ENCODE results near the gene CIAO3.

Gene CIAO3

DNA sequence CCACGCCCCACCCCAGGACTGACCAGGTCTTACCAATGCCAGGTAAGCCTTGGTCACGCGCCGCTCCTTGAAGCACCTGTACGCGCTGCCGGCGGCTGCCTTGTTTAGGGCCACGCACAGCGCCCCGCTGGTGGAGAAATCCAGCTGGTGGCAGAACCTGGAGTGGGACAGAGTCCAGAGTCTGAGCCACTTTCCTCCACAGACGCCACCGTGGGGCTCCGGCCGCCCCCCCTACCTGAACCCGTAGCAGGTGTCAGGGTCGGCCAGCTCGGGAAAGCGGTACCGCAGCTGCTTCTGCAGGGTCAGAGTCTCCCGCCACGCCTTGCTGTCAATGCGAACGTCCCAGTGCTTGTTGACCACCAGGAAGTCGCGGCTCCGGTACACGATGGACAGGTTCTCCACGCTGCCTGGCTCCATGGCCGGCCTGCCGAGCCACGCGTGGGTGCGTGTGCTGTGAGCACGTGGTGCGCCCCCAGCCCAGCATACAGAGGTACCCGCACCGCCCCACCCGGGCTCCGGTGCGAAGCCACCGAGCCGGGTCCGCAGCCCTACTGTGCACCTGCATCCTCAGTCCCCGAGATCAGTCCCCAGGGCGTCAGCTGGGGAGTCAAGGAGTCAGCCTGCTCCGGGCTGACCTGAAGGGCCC is 46.6 kb upstream of the CIAO3 start:
- TF ChIP-seq, protein P1, sequence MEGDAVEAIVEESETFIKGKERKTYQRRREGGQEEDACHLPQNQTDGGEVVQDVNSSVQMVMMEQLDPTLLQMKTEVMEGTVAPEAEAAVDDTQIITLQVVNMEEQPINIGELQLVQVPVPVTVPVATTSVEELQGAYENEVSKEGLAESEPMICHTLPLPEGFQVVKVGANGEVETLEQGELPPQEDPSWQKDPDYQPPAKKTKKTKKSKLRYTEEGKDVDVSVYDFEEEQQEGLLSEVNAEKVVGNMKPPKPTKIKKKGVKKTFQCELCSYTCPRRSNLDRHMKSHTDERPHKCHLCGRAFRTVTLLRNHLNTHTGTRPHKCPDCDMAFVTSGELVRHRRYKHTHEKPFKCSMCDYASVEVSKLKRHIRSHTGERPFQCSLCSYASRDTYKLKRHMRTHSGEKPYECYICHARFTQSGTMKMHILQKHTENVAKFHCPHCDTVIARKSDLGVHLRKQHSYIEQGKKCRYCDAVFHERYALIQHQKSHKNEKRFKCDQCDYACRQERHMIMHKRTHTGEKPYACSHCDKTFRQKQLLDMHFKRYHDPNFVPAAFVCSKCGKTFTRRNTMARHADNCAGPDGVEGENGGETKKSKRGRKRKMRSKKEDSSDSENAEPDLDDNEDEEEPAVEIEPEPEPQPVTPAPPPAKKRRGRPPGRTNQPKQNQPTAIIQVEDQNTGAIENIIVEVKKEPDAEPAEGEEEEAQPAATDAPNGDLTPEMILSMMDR (conservative IDR thresholded peaks at IDR 0.05; ENCODE audit: low read depth), result no peak
- peak overlapping the region; percentile 73 for H3K27ac ChIP-seq
- CTCF ChIA-PET, result interaction anchor here (1.0 kb wide), 3 partner anchors 46 to 76 kb away, joined by 3 read pairs; no protein-coding TSS in a partner anchor
- DNase-seq (ENCODE audit: low spot score), result no peak
- POLR2A ChIA-PET (ENCODE audit: low non-redundant PET), result interaction anchor here (0.7 kb wide), 1 partner anchor 26 kb away, joined by 4 read pairs; no protein-coding TSS in a partner anchor

DNA sequence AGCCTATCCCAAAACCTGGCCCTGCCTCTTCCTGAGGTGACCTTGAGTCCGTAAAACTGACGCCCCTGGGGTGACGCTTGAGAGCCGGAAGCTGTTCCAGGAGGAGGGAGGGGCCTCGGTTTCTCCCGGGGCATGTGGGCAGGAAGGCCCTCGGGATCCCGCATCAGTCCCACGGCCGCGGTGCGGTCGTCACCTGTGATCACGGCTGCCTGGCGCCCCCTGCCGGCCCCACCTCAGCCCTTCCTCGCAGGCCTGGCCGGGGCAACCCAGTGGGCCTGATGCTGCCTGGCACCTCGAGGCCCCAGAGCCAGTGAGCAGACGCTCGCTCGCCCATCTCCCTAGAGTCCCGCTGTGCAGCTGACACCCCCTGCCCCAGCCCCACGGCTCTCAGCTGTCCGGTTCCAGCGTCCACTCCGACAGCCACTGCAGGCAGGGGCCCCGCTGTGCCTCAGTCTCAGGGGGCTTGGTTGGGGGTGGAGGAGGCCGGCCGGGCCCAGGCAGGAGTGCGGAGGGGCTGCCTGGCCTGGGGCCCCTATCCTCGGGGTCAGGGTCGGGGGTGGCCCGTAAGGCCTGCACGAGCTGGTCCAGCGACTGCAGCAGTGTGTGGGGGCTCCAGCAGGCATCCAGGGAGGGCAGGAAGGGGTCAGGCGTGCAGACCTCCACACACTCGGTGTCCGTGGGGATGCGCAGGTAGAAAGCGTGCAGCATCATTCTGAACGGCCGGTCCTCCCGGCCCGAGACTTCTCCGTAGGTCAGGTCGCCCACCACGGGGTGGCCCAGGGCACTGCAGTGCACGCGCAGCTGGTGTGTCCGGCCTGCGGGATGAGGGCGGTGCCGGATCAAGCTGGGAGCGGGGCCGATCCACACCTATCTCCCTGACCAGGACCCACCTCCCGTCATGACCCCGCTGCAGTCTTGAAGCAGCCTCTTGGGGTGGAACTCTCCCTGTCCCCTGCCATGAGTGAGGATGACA is 45.1 kb upstream of the CIAO3 start:
- DNase-seq (ENCODE audit: low spot score), result peak; percentile 48
- ChIA-PET POLR2A (ENCODE audit: low non-redundant PET) (interaction anchor here (0.6 kb wide), 1 partner anchor 74 kb away, joined by 3 read pairs; no protein-coding TSS in a partner anchor), CTCF (interaction anchor here (0.6 to 2.1 kb wide), 24 partner anchors 10 to 1006 kb away, joined by 3 to 18 read pairs (median 5); partner anchors contain the start of genes CIAO3, HAGHL, METRN and MSLN)
- TF ChIP-seq, protein P1 (conservative IDR thresholded peaks at IDR 0.05; ENCODE audit: low read depth), result peak; percentile 86
- H3K27ac ChIP-seq, result peak overlapping the region; percentile 76

DNA sequence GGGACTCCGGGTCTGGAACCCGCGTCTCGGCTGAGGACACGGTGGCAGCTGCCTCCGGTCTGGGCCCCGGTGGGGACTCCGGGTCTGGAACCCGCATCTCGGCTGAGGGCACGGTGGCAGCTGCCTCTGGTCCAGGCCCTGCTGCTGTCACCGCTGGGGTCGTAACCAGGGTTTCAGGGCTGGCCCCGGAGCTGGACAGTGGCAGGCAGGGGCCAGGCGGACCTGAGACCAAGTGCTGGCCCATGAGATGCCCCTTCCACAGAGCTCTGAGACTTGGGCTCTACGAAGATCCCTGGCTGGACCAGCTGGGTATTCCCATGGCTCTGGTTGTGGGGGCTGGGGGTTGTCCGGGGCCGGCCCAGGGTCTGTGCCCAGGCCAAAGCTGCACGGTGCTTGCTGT is 43.6 kb upstream of the CIAO3 start:
- TF ChIP-seq, protein P1 (conservative IDR thresholded peaks at IDR 0.05; ENCODE audit: low read depth), result no peak
- H3K27ac ChIP-seq, result peak overlapping the region; percentile 76
- ChIA-PET POLR2A (ENCODE audit: low non-redundant PET) (no interaction called here), CTCF (interaction anchor here (0.6 to 2.1 kb wide), 14 partner anchors 10 to 77 kb away, joined by 3 to 18 read pairs (median 4); partner anchors contain the start of genes ANTKMT, CIAO3, HAGHL and METRN)
- no peak for DNase-seq (ENCODE audit: low spot score)

DNA sequence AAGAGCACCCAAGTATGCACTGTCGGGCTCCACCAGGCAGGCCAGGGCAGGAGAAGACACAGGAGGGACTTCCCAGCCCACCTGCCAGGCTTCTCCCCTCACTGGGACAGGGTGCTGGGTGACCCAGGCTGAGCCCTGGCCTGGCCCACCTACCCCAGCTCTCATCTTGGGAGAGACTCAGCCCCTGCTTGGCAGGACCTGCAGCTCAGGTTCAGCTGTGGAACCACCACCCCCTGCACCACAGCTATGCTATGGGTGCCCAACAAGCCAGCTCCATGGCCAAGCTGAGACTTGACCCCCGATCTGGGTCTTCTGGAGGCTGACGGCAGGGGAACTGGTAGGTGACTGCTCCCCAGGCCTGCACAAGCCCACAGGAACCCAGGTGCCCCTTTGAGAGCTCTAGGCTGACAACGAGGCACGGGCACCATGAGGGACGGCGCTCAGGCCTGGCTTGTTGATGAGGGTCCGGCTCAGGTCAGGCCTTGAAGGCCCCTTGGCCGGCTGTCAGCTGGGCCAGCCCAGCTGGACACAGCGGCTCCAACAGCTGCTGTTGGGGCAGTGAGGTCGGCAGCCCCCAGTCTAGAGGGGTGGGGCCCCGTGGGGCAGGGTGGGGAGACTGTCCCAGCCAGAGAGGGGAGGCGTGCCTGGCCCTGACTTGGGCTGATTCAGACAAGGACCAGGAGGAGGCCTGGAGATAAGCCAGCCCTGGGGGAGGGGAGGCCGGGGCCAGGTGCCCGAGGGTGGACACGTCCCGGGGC is 42.8 kb upstream of the CIAO3 start:
- TF ChIP-seq, protein P1 (conservative IDR thresholded peaks at IDR 0.05; ENCODE audit: low read depth), result no peak
- POLR2A ChIA-PET (ENCODE audit: low non-redundant PET), result interaction anchor here (0.6 to 0.7 kb wide), 2 partner anchors 48 to 49 kb away, joined by 4 read pairs; no protein-coding TSS in a partner anchor
- CTCF ChIA-PET, result interaction anchor here (0.6 to 0.7 kb wide), 3 partner anchors 16 to 1200 kb away, joined by 3 to 4 read pairs (median 3); partner anchors contain the start of gene GFER
- peak overlapping the region; percentile 76 for H3K27ac ChIP-seq
- no peak for DNase-seq (ENCODE audit: low spot score)

DNA sequence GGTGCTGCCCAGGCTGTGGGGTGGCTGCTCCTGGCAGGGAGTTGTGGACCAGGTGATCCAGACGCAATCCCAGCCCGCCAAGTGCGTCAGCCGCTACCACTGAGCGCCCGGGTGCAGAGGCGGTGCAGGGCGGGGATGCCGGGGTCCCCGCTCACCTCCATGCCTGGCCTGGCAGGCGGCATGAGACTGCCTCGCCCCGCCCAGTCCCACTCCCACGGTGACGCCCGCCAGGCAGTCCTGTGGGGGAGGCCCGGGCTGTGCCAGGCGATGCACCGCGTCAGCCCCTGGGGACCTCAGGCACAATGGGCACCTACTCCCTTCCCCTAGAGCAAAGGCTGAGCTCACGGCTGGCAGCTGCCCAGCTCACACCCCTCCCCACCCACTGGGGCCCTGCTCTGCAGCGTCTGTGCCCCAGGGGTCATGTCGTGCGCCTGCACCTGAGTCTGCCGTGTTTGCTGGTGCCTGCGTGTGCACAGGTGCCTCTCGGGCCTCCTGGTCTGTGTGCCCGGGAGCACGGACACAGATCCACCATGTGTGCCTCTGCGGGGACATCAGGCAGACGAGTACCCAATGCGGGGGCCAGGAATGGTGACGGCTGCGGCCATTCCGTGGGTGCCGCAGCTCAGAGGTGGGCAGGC is 42.1 kb upstream of the CIAO3 start:
- TF ChIP-seq, protein P1 (conservative IDR thresholded peaks at IDR 0.05; ENCODE audit: low read depth), result no peak
- H3K27ac ChIP-seq, result peak overlapping the region; percentile 76
- DNase-seq (ENCODE audit: low spot score), result peak; percentile 47
- CTCF ChIA-PET, result interaction anchor here (0.7 kb wide), 1 partner anchor 1201 kb away, joined by 3 read pairs; the partner anchor contains the start of gene GFER
- POLR2A ChIA-PET (ENCODE audit: low non-redundant PET), result no interaction called here
